GM12878 (cell line): ENCODE data around the gene GNB5. TPM values are rescaled to one million over a fixed set of nuclear protein-coding genes. Genes with fewer than 3 reads are reported as not detected.

ENCODE experiments used
- ATAC-seq: fragments of 200-7000 bp; cut with Tn5 transposase; 3 replicates; pipeline ENCODE4 v1.9.1; 2020; ENCODE audit warnings: mild to moderate bottlenecking, moderate library complexity
- BruUV-seq: library from RNA; stranded (reverse); fragments of 400-500 nt; replicated peaks from 2 replicates; lab custom pipeline; 2021; lab: Mats Ljungman, UMichigan
- CTCF ChIA-PET: fragments of 300-600 bp; sonication (Branson Sonifier 250); formaldehyde crosslinking; extraction: SDS; loops from one replicate; lab custom pipeline; 2021; ENCODE audit warnings: inconsistent platforms; lab: Yijun Ruan, JAX
- POLR2A ChIA-PET: fragments of 350-600 bp; formaldehyde crosslinking; extraction: SDS; loops from one replicate; lab custom pipeline; 2021; ENCODE audit warnings: inconsistent platforms; lab: Charles Lee
- RAD21 ChIA-PET: fragments of 300-600 bp; sonication (Branson Sonifier 250); formaldehyde crosslinking; loops from one replicate; lab custom pipeline; 2023; ENCODE audit warnings: antibody characterized with exemption; ENCODE audit not compliant: unreplicated experiment; lab: Charles Lee
- SMC1A ChIA-PET: fragments of 300-600 bp; sonication (Branson Sonifier 250); formaldehyde crosslinking; loops from one replicate; lab custom pipeline; 2023; ENCODE audit not compliant: unreplicated experiment, uncharacterized antibody; lab: Charles Lee
- DNase-seq: peaks from one replicate; pipeline ENCODE4 v3.0.0-alpha.2; 2011; ENCODE audit warnings: low read depth, low spot score
- FAIRE-seq: peaks from 3 replicates; lab custom pipeline; 2011; peaks lifted over from hg19 to GRCh38; lab: Jason Lieb, UNC
- H2AFZ ChIP-seq: 2 replicates; pipeline ENCODE4 v1.6.0; 2011; ENCODE audit warnings: low read depth, low read length, control low read depth; ENCODE audit not compliant: control insufficient read depth
- H3K27ac ChIP-seq: 2 replicates; pipeline ENCODE4 v1.5.1; 2011; ENCODE audit warnings: control low read depth; ENCODE audit not compliant: control insufficient read depth, insufficient read depth
- H3K27me3 ChIP-seq, 2 experiments: replicated peaks in 1 of 2; 2 replicates each; pipeline versions ENCODE4 v1.6.0 to v1.6.1; 2011; ENCODE audit warnings: low read length in 1 of 2; ENCODE audit not compliant: control insufficient read depth in 2 of 2, insufficient read depth in 2 of 2
- H3K36me3 ChIP-seq, 2 experiments: 2 replicates each; pipeline ENCODE4 v1.5.1; 2011; ENCODE audit warnings: low read length in 1 of 2; ENCODE audit not compliant: control insufficient read depth in 2 of 2, insufficient read depth in 2 of 2
- H3K4me1 ChIP-seq: 2 replicates; pipeline ENCODE4 v1.6.1; 2011; ENCODE audit warnings: mild to moderate bottlenecking, low read length, moderate library complexity, mixed read lengths; ENCODE audit not compliant: control insufficient read depth, insufficient read depth
- H3K4me2 ChIP-seq: 2 replicates; pipeline ENCODE4 v1.6.0; 2011; ENCODE audit warnings: control low read depth; ENCODE audit not compliant: control insufficient read depth, insufficient read depth
- H3K4me3 ChIP-seq: fragments of 200-600 bp; sonication (generic); 2 replicates; pipeline ENCODE4 v1.5.1; 2016
- H3K79me2 ChIP-seq: 2 replicates; pipeline ENCODE4 v1.6.0; 2011; ENCODE audit warnings: low read length; ENCODE audit not compliant: control insufficient read depth, insufficient read depth
- H3K9ac ChIP-seq: 2 replicates; pipeline ENCODE4 v1.8.0; 2011; ENCODE audit warnings: low read length, control low read depth, mixed read lengths; ENCODE audit not compliant: control insufficient read depth, insufficient read depth
- H3K9me3 ChIP-seq: replicated peaks from 3 replicates; pipeline ENCODE4 v1.5.1; 2011; ENCODE audit warnings: mild to moderate bottlenecking, low read length; ENCODE audit not compliant: control insufficient read depth, insufficient read depth
- H4K20me1 ChIP-seq: 2 replicates; pipeline ENCODE4 v1.6.0; 2011; ENCODE audit not compliant: control insufficient read depth, insufficient read depth
- BHLHE40 ChIP-seq, 2 experiments: fragments of 450-650 bp in 1 of 2; IDR thresholded peaks; 2 replicates each; pipeline ENCODE4 v1.6.1; 2011 to 2017; ENCODE audit warnings: low read depth in 2 of 2, borderline replicate concordance in 1 of 2, improper control_type of control experiment in 1 of 2, low read length in 1 of 2, mild to moderate bottlenecking in 1 of 2
- BMI1 ChIP-seq: fragments of 450-650 bp; IDR thresholded peaks from 2 replicates; pipeline ENCODE4 v1.6.1; 2016; ENCODE audit warnings: mild to moderate bottlenecking, moderate library complexity, borderline replicate concordance
- FOXK2 ChIP-seq: fragments of 450-650 bp; IDR thresholded peaks from 2 replicates; pipeline ENCODE4 v1.6.1; 2017; ENCODE audit warnings: mild to moderate bottlenecking, moderate library complexity
- IKZF2 ChIP-seq, 2 experiments: fragments of 450-650 bp; IDR thresholded peaks; 2 replicates each; pipeline ENCODE4 v1.6.1; 2017; ENCODE audit warnings: mild to moderate bottlenecking in 2 of 2, moderate library complexity in 2 of 2
- IRF4 ChIP-seq: IDR thresholded peaks from 2 replicates; pipeline ENCODE4 v1.6.1; 2011; ENCODE audit warnings: low read depth, low read length
- MLLT1 ChIP-seq: fragments of 450-650 bp; IDR thresholded peaks from 2 replicates; pipeline ENCODE4 v1.6.1; 2016; ENCODE audit warnings: mild to moderate bottlenecking
- NR2F1 ChIP-seq: fragments of 450-650 bp; conservative IDR thresholded peaks from 2 replicates; pipeline ENCODE4 v1.6.1; 2017; ENCODE audit warnings: mild to moderate bottlenecking
- POU2F2 ChIP-seq: IDR thresholded peaks from 3 replicates; pipeline ENCODE4 v1.6.1; 2011; ENCODE audit warnings: low read depth, mild to moderate bottlenecking, low read length, borderline replicate concordance
- RUNX3 ChIP-seq: IDR thresholded peaks from 2 replicates; pipeline ENCODE4 v1.6.1; 2012; ENCODE audit warnings: low read length, inconsistent platforms
- SREBF2 ChIP-seq: IDR thresholded peaks from 2 replicates; pipeline ENCODE4 v1.6.1; 2012; ENCODE audit warnings: mild to moderate bottlenecking, low read length
- SUZ12 ChIP-seq: fragments of 200-600 bp; sonication (generic); IDR thresholded peaks from one replicate; pipeline ENCODE4 v1.6.1; 2018; ENCODE audit warnings: antibody characterized with exemption, mild to moderate bottlenecking; ENCODE audit not compliant: unreplicated experiment
- YY1 ChIP-seq: IDR thresholded peaks from 2 replicates; pipeline ENCODE4 v1.6.1; 2011; ENCODE audit warnings: low read depth, mild to moderate bottlenecking, low read length
- WGBS: methylation state at CpG from one replicate; pipeline ENCODE4 v1.1.6; 2016; ENCODE audit warnings: low lambda C conversion rate; ENCODE audit not compliant: insufficient replicate concordance, insufficient coverage; ENCODE audit errors: missing lambda C conversion rate; 5-methylcytosine and 5-hydroxymethylcytosine counted together
- in situ Hi-C: fragments of 300-500 bp; cut with MboI; formaldehyde crosslinking; loops from 9 replicates; pipeline ENCODE4 v1.14.3; 2018; ENCODE audit warnings: mixed read lengths
- intact Hi-C: fragments of 100-400 bp; cut with micrococcal nuclease; formaldehyde crosslinking; loops from one replicate; pipeline ENCODE4 v1.14.2; 2022; ENCODE audit not compliant: unreplicated experiment
- polyA plus RNA-seq, 11 experiments: library from polyadenylated mRNA; depleted of rRNA in 4 of 11; unstranded in 6 of 11; stranded (reverse) in 5 of 11; fragments of >200 nt; fragmentation: Nextera tagmentation in 4 of 11; fragmentation: Illumina TruSeq in 1 of 11; extraction: Ambion mirVana in 4 of 11; extraction: Trizol in 1 of 11; gene quantifications; 1 replicate in 1 of 11; 2 replicates in 10 of 11; pipeline versions ENCODE4 v1.2.1 to v1.2.3, GENCODE V29; 2011 to 2016; ENCODE audit warnings: inconsistent platforms in 2 of 11, missing spikeins in 2 of 11, low read depth in 1 of 11
- total RNA-seq, 4 experiments: library from RNA; depleted of rRNA in 3 of 4; stranded (reverse); fragments of >200 nt in 3 of 4; fragmentation: Illumina TruSeq in 1 of 4; extraction: Trizol in 1 of 4; gene quantifications; 2 replicates each; pipeline versions ENCODE4 v1.2.1 to v1.2.3, GENCODE V29; 2013 to 2021
- TF ChIP-seq, protein P1 (sequence below), 3 experiments: IDR thresholded peaks in 2 of 3; conservative IDR thresholded peaks in 1 of 3; 2 replicates each; pipeline ENCODE4 v1.5.1; 2011; ENCODE audit warnings: low read depth in 3 of 3, low read length in 3 of 3, mild to moderate bottlenecking in 3 of 3, control low read depth in 2 of 3, moderate library complexity in 2 of 3, inconsistent platforms in 1 of 3, mixed read lengths in 1 of 3; ENCODE audit not compliant: control insufficient read depth in 2 of 3, insufficient read depth in 1 of 3; ENCODE audit errors: extremely low read depth in 1 of 3
- TF ChIP-seq, protein P2 (sequence below): fragments of 450-650 bp; IDR thresholded peaks from 2 replicates; pipeline ENCODE4 v1.6.1; 2017; ENCODE audit warnings: mild to moderate bottlenecking, moderate library complexity

Gene GNB5
- total and polyA plus RNA-seq, 10 of the 15 experiments (the other 5 are each of a cell fraction or from before 2014, with no cell fraction given): 2.4 to 25.9 (median 15.2) TPM

- ATAC-seq (peak; percentile 63), FAIRE-seq (peak; percentile 35), DNase-seq (no peak)
- POLR2A ChIA-PET: interaction anchor here (0.6 to 10.3 kb wide), 12 partner anchors 12 to 153 kb away, joined by 3 to 151 read pairs (median 4); partner anchors contain the start of gene BCL2L10
- TSS peak; percentile 14 for BruUV-seq
- Histone ChIP-seq H2AFZ (no peak overlapping the region; the same call in 1 of the 2 replicates), H3K36me3 (no peaks in the 10 kb centered on the region; a peak in 2 of 4 replicates), H3K27me3 (no peaks in the 10 kb centered on the region), H3K4me2 (no peak overlapping the region), H3K4me3 (no peak overlapping the region), H4K20me1 (no peaks in the 10 kb centered on the region), H3K27ac (peak overlapping the region; percentile 4; the same call in 1 of the 2 replicates), H3K4me1 (peaks cover 32% of the 10 kb centered on the region), H3K9me3 (no peaks in the 10 kb centered on the region), H3K9ac (no peak overlapping the region), H3K79me2 (peaks cover 11% of the 10 kb centered on the region)
- intact Hi-C loops: loop anchor here (1.0 to 5.0 kb wide), 3 partner anchors 33 to 97 kb away; partner anchors contain the start of gene BCL2L10
- WGBS: 42% methylated on average over 13 of the region's 13 CpGs
- SMC1A ChIA-PET: interaction anchor here (0.7 to 11.2 kb wide), 24 partner anchors 11 to 191 kb away, joined by 3 to 272 read pairs (median 5); partner anchors contain the start of gene BCL2L10
- in situ Hi-C loops: no loop called here
- RAD21 ChIA-PET: interaction anchor here (0.6 to 10.3 kb wide), 17 partner anchors 10 to 129 kb away, joined by 3 to 203 read pairs (median 6); partner anchors contain the start of genes BCL2L10 and LEO1
- CTCF ChIA-PET: interaction anchor here (0.6 to 11.1 kb wide), 42 partner anchors 9 to 170 kb away, joined by 3 to 251 read pairs (median 5); partner anchors contain the start of gene BCL2L10
- no peak for TF ChIP-seq BMI1
- peak in 1 of 2 experiments; percentile 13; a peak in 1 of 4 replicates for TF ChIP-seq IKZF2 (IDR thresholded peaks at IDR 0.05)
- TF ChIP-seq, protein P1, sequence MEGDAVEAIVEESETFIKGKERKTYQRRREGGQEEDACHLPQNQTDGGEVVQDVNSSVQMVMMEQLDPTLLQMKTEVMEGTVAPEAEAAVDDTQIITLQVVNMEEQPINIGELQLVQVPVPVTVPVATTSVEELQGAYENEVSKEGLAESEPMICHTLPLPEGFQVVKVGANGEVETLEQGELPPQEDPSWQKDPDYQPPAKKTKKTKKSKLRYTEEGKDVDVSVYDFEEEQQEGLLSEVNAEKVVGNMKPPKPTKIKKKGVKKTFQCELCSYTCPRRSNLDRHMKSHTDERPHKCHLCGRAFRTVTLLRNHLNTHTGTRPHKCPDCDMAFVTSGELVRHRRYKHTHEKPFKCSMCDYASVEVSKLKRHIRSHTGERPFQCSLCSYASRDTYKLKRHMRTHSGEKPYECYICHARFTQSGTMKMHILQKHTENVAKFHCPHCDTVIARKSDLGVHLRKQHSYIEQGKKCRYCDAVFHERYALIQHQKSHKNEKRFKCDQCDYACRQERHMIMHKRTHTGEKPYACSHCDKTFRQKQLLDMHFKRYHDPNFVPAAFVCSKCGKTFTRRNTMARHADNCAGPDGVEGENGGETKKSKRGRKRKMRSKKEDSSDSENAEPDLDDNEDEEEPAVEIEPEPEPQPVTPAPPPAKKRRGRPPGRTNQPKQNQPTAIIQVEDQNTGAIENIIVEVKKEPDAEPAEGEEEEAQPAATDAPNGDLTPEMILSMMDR (IDR thresholded peaks at IDR 0.05 in 2 of 3, conservative IDR thresholded peaks at IDR 0.05 in 1 of 3; ENCODE audit: control insufficient read depth in 2 of 3, extremely low read depth in 1 of 3, insufficient read depth in 1 of 3, low read depth in 3 of 3, low read length in 3 of 3): peak; percentile 81 to 90 (median 88)
- TF ChIP-seq FOXK2: no peak
- 0 out of 2 replicates have a peak, but pooled peaks have one; percentile 23 for TF ChIP-seq IRF4
- TF ChIP-seq NR2F1: peak; percentile 76
- TF ChIP-seq SUZ12: no peak
- peak; percentile 74 for TF ChIP-seq YY1
- no peak for TF ChIP-seq SREBF2
- TF ChIP-seq RUNX3: peak; percentile 70
- TF ChIP-seq, protein P2, sequence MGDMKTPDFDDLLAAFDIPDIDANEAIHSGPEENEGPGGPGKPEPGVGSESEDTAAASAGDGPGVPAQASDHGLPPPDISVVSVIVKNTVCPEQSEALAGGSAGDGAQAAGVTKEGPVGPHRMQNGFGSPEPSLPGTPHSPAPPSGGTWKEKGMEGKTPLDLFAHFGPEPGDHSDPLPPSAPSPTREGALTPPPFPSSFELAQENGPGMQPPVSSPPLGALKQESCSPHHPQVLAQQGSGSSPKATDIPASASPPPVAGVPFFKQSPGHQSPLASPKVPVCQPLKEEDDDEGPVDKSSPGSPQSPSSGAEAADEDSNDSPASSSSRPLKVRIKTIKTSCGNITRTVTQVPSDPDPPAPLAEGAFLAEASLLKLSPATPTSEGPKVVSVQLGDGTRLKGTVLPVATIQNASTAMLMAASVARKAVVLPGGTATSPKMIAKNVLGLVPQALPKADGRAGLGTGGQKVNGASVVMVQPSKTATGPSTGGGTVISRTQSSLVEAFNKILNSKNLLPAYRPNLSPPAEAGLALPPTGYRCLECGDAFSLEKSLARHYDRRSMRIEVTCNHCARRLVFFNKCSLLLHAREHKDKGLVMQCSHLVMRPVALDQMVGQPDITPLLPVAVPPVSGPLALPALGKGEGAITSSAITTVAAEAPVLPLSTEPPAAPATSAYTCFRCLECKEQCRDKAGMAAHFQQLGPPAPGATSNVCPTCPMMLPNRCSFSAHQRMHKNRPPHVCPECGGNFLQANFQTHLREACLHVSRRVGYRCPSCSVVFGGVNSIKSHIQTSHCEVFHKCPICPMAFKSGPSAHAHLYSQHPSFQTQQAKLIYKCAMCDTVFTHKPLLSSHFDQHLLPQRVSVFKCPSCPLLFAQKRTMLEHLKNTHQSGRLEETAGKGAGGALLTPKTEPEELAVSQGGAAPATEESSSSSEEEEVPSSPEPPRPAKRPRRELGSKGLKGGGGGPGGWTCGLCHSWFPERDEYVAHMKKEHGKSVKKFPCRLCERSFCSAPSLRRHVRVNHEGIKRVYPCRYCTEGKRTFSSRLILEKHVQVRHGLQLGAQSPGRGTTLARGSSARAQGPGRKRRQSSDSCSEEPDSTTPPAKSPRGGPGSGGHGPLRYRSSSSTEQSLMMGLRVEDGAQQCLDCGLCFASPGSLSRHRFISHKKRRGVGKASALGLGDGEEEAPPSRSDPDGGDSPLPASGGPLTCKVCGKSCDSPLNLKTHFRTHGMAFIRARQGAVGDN: 0 out of 2 replicates have a peak, but pooled peaks have one; percentile 29
- peak; percentile 56; the same call in 1 of the 2 replicates for TF ChIP-seq MLLT1
- 0 out of 3 replicates have a peak, but pooled peaks have one; percentile 7 for TF ChIP-seq POU2F2
- peak; percentile 7 to 22; a peak in 1 of 4 replicates for TF ChIP-seq BHLHE40 (IDR thresholded peaks at IDR 0.05; ENCODE audit: borderline replicate concordance in 1 of 2, low read depth in 2 of 2, low read length in 1 of 2)
Measured at GRCh38 chr15:52078876-52079700, 112.1 kb downstream of the GNB5 start.
